ENCODE results near the gene STEAP4.
"Not testable (repeated sequence)": the region's sequence is repeated elsewhere in the genome, so short reads cannot be mapped to it uniquely, and the experiment has no call there.

Gene STEAP4

DNA sequence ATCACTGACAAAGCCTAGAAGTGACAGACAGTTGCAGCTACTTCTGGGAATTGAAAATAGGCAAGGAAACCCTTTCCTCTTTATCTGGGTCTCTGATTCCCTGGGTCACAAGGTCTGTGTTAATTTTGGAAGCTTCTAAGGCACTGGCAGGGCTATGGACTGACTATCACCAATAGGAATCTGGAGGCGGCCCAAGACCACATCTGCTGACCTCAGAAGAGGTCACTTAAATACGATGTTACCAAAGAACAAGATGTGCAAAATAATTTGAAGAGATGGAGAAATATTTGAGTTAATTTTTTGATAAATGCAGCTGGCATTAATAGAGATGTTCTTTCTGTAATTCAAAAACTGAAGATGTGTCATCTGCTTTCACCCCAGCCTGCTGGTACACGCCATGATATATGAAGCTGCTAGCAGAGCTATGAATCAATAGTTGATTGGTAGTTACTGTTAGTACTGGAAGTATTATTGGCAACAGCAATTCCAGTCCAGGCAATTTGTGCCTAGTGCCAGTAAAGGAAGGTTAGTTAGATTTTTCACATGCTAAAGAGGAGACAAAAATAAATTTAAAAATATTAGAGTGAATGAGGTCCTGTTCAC, 5.5 kb upstream of the STEAP4 start:
- no peak for DNase-seq

DNA sequence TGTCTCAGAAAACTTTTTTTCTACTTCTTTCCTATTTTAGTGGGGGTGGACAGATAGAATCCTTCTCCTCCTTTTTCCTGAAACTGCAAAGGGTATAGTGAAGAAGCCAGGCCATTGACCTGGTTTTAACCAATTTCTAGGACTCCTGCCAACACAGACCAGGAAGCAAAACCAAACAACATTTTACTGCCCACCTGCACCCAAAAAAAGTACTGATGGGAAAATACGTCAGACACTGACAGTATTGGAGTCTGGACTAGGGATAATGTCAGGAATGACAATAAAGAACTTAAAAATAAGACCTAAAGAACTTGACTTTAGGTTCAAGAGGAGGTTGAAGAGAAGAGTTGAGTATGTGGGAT, 5.0 kb upstream of the STEAP4 start:
- no peak for DNase-seq

DNA sequence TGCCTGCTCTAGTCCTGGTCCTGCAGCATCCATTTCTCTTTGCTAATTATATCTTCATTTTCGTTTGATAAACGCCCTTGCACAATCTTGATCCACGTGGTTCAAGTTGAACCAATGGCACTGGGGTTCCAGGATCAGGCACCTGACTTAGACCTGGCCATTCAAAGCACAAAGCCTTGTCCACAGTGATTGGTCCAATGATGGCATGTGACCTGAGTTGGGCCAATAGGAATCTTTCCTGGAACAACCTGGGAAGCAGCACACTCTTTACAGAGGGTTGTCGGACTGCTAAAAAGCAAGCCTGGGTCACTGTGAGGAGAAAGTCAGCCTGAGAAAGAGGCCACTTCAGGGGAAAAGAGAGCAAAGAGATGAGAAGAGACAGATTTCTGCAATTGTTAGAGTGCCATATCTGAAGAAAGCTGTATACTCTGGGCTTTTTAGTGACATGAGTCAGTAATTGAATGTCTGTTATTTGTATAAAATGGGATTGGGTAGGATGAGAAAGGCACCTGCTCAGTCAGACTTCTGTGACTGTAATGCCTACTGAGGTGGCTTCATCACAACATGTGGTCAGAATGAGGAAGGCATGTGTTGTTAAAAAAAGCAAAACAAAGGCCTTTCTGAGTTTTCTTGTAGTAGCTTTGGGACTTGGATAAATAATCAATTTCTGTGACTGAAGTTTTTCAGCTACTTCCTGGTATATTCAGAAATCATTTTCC, 4.4 kb upstream of the STEAP4 start:
- DNase-seq = no peak

DNA sequence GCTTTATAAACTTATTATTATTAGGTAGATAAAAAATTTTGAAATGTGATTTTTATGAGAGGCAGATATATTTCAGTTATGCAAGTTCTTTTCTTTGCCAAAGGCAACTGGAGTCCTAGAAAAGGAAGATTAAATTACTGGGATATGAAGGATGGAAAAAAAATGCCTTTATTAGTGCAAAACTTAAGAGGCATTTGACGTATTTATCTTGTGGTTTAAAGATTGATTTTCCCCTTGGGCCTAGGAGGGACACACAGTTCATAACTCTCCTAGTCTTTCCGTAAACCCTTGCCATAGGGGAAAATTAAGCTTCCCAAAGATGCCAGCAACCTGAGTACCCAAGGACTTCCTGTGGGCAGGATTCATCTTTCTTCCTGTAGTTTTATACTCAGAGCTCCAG, 3.1 kb upstream of the STEAP4 start:
- no peak for DNase-seq

DNA sequence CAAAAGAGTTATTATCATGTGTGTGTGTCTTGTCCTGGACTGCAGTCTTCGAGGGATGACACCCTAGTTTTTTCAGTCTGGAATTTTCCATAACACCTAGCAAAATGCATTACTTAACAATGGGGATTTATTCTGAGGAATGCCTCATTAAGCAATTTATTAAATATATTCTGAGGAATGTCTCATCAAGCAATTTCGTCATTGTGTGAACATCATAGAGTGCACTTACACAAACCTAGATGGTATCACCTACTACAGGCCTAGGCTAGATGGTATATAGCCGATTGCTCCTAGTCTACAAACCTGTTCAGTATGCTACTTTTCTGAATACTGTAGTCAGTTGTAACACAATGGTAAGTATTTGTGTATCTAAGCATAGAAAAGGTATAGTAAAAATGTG, 1.1 kb upstream of the STEAP4 start:
- DNase-seq = no peak

DNA sequence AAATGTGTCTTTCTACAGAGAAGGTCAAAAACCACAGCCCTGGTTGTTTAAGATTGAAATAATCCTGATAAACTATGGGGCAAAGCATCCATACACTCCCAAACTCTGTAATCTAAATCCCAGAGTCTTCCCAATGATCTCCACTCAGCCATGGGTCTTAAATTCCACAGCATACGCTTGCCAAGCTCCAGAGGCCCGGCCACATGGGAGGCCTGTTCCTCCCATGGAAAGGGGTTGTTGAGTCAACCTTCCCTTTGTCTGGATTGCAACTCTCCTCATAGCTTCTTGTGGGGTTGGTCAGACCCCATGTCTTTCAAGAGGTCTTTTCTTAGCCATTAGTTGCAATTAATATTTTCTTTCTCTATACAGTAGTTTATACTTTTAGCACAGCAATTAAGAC, 718 bp upstream of the STEAP4 start:
- DNase-seq = no peak

DNA sequence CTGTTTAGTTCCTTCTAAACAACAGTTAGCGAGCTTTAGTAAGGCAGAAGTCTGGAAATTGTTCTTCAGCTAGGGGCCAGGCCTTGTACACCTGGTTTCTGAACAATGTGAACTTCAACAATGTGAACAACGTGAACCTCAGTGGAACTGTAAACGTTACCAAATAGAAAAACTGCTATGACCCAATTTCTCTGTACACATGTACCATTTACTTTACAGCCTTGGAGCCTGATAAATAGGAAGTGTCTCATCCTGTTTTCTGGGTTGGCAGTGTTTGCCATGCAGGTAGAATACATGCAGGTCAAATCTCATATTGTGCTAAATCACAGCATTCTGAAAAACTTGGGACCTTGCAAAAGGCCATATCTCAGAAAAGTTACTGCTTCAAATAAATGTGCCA, 1.6 kb downstream of the STEAP4 start:
- no peak for DNase-seq

DNA sequence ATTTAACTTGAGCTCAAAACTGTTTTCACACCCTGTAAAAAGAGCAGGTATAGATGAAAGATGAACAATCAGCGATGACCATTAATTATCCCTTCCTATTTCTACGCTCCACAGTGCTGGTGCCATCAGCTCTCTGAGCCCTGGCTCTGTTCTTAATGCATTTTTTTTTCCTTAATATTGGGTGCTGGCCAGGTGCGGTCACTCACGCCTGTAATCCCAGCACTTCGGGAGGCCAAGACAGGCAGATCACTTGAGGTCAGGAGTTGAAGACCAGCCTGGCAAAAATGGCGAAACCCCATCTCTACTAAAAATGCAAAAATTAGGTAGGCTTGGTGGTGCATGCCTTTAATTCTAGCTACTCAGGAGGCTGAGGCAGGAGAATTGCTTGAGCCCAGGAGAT, 4.2 kb downstream of the STEAP4 start:
- no peak for DNase-seq

DNA sequence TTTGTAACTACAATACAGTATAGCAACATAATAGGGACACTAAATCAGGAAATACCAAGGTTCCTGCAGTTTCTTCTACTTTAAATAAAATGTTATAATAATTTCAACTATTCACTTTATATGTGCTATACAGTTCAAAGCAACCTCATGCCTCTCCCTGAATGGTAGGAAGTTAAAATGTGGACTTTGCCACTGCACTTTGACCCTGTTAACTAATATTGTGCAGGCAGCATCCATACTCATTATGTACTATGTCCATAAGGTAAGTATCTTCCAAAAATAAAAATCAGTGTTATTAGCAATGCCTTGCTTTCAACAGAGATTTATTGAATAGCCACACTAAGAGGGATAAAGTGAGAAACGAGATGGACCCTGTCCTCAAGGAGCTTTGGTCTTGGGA, 4.8 kb downstream of the STEAP4 start:
- DNase-seq = no peak

DNA sequence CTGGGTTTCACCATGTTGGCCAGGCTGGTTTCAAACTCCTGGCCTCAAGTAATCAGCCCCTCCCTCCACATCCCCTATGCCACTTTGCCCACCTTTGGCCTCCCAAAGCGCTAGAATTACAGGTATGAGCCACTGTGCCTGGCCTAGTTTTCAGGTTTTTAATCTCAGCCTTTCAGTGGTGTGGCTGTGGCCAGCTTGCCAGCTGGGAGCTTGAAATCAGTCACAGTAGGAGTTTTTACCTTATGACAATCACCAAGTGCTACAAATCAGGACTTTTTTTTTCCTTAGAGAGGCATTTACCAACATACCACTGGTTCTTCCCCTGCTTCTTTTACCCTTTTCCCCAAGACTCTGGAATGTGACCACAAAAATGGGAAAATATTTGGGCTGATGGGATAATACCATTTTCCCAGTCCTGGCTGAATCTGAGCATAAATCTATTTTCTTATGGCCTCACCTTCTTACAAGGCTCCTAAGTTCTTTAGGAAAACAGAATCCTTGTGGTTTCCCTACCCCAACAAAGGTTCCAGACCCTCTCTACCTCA, 6.2 kb downstream of the STEAP4 start:
- no peak for DNase-seq

DNA sequence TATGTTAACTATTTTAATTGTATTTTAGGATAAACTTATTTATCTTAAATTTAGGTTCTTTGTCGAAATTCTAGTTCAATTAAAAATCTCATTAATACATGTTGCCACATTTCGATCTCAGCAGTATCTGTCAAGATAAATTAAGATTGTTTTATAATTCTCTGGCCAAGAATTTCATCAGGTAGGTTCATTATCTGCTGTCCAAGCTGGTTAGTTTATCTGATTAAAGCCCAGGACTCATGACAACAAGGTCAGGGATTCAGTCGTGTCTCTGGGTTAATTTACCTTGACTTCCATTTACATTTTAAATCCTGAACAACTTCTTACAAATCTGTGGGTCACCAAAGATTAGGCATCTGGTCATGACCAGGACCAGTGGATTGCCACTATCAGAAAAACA, 7.6 kb downstream of the STEAP4 start:
- DNase-seq = no peak

DNA sequence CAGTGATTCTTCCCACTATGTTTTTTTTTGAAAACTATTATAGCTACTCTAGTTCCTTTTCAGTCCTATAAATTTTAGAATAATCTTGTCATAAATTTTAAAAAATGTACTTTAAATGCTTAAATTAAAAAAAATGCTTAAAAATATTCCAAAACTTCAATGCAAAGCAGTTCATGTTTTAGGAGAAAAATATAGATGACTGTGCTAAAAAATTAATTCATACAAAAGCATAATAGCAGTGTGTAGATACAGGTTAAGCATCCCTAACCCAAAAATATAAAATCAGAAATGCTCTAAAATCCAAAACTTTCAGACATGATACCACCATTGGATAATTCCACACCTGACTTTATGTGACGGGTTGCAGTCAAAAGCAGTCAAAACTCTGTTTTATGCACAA, 12.8 kb downstream of the STEAP4 start:
- DNase-seq = no peak

DNA sequence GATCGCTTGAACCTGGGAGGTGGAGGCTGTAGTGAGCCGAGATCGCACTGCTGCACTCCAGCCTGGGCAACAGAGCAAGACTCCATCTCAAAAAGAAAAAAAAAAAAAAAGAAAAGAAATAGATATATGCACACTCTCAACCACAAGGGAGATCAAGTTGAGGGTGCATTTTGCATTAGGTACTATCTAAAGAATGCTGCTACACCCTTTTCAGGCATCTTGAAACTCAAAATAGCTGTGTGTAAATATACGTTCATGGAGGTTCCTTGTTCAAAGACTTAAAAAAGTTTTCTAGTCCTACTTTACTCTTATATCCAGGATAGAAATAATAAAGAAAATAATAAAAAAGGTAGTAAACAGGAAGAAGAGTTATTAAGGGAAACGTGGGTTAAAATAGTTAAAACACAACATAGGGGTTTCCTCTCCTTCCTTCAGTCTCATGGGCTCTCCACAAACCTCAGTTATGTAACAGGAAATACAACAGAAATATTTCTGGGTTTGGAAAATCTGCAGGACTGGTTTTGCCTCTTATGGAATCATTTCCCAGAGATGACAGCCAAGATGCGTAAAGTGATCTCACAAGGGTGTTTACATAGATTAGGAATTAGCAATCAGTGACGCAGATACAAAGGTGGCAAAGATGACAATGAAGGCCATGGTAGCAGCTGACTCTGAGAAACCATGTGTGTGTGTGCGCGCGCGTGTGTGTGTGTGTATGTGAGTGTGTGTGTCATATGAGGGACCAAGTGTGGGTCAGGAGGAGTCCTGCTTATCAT, 15.1 kb downstream of the STEAP4 start:
- DNase-seq = no peak

DNA sequence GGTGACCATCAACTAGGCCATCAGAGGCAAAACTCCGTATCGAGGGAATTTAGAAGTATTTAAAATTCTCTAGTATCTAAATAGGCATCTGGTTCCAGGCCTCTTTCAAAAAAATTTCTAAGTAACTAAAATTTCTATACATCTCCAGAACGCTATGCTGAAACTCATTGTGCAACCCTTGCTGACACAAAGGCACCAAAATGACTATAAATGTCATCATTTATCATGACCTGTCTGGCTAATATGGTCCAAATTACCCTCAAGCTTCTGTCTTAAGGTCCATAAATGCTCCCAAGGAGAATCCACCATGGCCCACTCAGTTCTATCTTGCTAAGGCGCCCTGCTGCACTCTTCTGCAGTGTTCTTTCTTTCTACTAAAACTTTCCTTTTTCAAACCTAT, 16.2 kb downstream of the STEAP4 start:
- no peak for DNase-seq

DNA sequence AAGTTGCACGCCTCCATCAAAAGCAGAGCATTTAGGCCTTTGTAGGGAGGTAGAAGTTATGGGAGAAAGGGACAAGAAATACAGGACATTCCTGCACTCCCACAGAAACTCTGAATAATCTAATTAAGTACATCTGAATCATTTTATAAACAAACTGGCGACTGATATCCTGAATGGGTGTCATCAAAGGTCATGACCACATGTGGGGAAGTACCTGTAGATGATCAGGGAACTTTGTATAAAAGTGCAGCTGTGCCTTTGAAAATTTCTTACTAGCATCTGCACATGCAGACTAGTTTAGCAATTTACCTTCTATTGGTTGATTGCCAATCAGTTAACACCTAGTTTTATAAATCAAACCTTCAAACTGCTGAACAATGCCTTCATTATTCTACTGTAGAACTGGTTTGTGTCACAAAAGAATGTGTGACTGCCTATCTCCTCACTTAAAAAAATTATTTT, 17.1 kb downstream of the STEAP4 start:
- no peak for DNase-seq

DNA sequence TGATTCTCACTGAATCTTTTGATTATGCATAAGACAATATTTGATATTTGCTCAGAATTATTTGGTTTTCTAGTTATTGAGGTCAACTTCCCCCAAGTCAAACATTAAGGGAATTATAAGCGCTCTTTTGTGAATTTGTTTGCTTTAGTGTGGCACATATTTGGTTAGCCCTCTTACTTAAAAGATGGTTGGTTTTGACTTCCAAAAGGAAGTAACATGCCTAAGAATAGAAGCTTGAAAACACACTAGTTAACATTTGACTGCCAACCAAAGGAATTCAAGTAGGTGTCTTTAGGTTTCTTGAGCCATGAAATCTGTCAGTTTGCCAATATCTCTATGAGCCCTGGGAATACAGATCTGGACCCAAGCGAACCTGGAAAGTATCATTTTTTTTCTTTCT, 24.9 kb downstream of the STEAP4 start:
- DNase-seq = no peak

DNA sequence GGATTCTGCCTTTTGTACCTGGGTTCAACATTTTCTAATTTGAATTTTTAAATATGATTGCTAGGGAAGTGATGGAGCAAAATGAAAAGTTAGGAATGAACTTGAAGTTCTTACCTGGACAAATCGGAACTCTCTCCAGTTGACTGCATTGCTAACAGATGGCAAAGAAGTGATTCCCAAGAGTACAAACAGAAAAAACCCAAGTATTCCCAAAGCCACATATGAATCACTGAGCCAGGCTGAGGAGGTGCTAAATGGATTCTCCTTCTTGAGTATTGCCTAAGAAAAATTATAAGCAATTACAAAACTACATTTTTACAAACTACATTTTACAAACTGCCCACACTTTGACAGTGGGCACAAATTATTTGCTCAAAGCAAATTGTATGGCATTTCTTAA, 25.9 kb downstream of the STEAP4 start:
- no peak for DNase-seq

DNA sequence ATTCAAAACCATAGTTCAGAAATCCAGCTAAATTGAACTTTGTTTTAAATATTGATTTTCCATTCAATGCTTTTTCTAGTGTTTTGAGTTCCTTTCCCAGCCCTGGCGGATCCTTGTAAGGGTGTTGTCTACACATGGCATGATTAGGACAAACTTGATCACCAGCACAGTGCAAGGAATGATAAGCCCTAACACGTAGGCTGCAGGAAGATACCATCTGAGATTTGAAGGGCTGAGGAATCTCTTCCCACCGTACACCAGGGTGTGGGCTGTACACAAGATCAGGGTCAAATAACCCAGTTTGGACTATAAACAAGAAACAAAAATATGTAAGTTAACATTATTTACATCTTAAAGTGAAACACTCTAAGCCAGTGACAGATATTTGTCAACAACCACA, 27.4 kb downstream of the STEAP4 start:
- DNase-seq = no peak

DNA sequence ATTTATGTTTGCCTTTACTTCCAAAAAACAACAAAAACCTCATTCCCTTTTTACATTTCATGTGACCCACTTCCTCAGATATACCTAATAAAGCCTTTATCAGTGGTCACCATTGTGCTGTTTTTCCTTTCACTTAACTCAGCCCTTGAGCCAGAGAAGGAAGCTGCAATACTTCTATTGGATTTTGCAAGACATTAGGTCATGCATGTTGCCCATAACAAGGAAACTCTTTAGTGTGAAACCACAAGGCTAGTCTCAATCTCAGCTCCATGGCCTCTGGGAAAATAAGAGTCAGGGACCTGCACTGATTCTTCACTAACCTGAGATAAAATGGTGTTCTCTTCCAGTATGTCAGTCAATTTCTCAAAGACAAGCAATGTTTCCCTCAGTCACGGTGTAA, 27.8 kb downstream of the STEAP4 start:
- no peak for DNase-seq

DNA sequence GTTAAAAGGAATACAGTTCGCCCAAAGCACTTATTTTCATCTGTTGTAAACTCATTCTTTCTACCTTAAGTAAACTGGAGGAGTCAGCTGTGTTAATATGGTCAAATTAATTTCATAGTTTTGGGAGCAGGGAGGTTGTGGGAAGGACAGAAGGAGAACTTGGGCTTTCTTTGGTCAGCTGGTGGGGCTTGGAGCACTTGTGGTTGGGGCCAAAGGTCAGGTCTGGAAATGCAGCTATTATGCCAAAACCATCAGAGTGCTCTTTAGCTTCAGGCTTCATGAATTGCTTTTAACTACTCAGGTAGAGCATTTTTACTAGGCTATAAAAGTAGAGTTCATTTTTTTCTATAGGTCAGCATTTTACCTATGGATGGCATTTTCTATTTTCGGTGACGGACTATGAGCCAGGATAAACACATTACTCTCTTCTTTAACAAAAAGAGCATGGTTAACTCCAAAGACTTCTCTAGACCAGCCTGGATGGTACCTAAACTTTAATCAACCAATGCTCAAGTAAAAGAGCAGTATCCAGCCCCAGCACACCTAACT, 30.0 kb downstream of the STEAP4 start:
- DNase-seq = no peak

DNA sequence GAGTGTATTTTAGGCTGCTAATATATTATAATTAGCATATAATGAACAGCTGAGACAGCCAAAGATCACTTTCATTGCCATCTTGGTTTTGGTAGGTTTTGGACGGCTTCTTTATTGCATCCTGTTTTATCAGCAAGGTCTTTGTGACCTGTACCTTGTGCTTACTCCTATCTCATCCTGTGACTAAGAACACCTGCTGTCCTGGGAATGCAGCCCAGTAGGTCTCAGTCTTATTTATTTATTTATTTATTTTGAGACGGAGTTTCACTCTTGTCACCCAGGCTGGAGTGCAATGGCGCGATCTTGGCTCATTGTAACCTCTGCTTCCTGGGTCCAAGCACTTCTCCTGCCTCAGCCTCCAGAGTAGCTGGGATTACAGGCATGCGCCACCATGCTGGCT, 31.8 kb downstream of the STEAP4 start:
- not testable (repeated sequence) for DNase-seq

DNA sequence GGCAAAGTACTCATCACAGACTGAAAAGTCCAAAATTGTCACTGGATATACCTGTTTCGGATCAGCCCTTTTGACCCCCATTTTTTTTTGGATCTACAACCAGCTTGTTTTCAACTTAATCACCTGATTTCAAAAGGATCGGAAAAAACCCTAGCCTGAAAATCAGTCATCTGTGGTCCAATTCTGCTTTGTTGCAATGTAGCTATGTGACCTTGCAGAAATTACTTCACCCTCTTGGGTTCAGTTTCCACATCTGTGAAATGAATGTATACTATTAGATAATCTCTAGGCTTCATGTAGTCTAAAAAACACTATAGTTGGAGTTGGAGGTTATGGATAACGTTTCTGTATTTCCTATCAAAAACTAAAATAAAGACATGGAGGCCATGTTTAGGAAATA, 37.1 kb downstream of the STEAP4 start:
- no peak for DNase-seq

DNA sequence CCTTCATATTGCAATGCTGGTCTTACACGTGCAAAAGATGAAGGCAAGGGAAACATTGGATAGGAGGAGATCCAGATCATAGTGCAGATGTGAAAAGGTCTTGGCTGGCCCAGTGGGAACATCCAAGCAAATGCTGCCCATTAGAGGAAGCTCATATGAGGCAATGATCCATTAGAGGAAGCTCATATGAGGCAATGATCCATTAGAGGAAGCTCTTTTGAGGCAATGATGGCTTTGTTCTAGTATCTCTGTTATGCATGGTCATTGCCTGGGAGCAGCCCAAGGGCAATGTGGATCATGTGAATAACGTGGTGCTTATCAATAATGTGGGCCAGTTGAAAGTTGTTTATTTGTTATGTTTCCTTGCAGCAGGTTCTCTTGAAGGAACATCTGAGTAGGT, 37.8 kb downstream of the STEAP4 start:
- no peak for DNase-seq

DNA sequence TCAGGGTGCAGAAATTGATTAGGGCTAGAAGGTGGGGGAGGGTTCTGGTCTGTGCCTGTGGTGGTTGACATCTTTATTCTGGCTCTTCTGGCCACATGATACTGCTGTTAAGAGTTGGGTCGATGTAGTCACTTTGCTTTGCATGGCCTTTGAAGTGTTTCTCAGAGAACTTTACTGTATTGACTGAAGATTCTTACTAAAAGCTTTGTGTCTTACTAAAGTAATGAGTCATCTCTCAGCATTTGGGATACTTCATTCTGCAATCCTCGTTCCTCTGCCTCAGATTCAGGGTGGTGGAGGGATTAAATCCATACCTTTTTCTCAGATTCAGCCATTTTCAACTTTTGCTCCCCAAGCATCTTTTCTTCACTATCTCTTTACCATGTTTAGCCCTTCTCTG, 38.6 kb downstream of the STEAP4 start:
- no peak for DNase-seq
